Fibroblast of villous mesenchyme (primary cell): ENCODE measurements around the gene GSS. TPM values are rescaled to one million over a fixed set of nuclear protein-coding genes. Genes with fewer than 3 reads are reported as not detected.

Source experiments
- DNase-seq: peaks from one replicate; pipeline ENCODE4 v3.0.0-alpha.2; 2010; ENCODE audit warnings: low read depth
- H3K4me3 ChIP-seq: 2 replicates; pipeline ENCODE4 v1.5.1; 2011; ENCODE audit warnings: low read depth, mild to moderate bottlenecking, low read length
- CTCF ChIP-seq: IDR thresholded peaks from 2 replicates; pipeline ENCODE4 v1.5.1; 2012; ENCODE audit warnings: low read depth, mild to moderate bottlenecking, low read length; ENCODE audit not compliant: insufficient read depth
- total RNA-seq: library from RNA; depleted of rRNA; stranded (reverse); fragments of >200 nt; gene quantifications from 2 replicates; pipeline ENCODE4 v1.2.3, GENCODE V29; 2012

The GSS gene
- total RNA-seq, 1 donor = 71.2 TPM

GRCh38 chr20:34968042-34968775 lies 12.6 kb upstream of the GSS start:
- H3K4me3 ChIP-seq = no peak overlapping the region
- peak; percentile 51 for DNase-seq
- TF ChIP-seq CTCF = no peak

DNA sequence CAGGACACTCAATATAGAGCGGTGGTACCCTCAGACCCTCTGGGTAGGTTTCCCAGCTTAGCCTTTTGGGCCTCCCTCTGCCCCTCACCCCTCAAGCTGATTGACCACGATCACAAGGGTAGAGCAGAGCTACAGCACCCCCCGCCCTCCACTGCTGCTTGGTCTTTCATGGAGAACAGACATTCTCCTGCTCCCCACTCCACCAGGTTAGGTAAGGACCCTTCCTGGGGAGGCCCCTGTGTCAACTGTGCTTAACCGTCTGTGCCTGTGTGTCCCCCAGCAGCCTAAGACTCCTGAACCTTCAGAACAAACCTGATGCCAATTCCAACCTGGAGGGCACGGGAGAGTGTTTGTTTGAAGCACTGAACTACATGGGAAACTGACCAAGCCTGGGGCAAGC lies 11.8 kb upstream of the GSS start:
- DNase-seq = no peak
- TF ChIP-seq CTCF = no peak

GRCh38 chr20:34965051-34965450 lies 9.4 kb upstream of the GSS start:
- no peak overlapping the region for H3K4me3 ChIP-seq
- no peak for TF ChIP-seq CTCF
- no peak for DNase-seq

More for the DNA sequence above, 11.8 kb upstream of the GSS start:
- H3K4me3 ChIP-seq = no peak overlapping the region

GRCh38 chr20:34964486-34964885 lies 8.9 kb upstream of the GSS start:
- no peak overlapping the region for H3K4me3 ChIP-seq
- no peak for TF ChIP-seq CTCF
- no peak for DNase-seq

- no peak for DNase-seq
- no peak overlapping the region for H3K4me3 ChIP-seq
- TF ChIP-seq CTCF = no peak
These were observed 1.3 kb upstream of the GSS start for GRCh38 chr20:34956751-34957472.

- DNase-seq = no peak
- H3K4me3 ChIP-seq = peak overlapping the region; percentile 76
- no peak for TF ChIP-seq CTCF
These were observed 444 bp upstream of the GSS start for GRCh38 chr20:34956041-34956458.
